ENCODE data around the gene TESK2. TPM values are rescaled to one million over a fixed set of nuclear protein-coding genes. Genes with fewer than 3 reads are reported as not detected.

Gene TESK2
- total RNA-seq: 2.2 and 3.3 TPM in 2 replicates

GRCh38 chr1:45490626-45491486 is at the start of gene TESK2:
TESK2 (minus strand) TSS chr1:45491163; CDS start chr1:45457785, 33,378 bp downstream.

DNA sequence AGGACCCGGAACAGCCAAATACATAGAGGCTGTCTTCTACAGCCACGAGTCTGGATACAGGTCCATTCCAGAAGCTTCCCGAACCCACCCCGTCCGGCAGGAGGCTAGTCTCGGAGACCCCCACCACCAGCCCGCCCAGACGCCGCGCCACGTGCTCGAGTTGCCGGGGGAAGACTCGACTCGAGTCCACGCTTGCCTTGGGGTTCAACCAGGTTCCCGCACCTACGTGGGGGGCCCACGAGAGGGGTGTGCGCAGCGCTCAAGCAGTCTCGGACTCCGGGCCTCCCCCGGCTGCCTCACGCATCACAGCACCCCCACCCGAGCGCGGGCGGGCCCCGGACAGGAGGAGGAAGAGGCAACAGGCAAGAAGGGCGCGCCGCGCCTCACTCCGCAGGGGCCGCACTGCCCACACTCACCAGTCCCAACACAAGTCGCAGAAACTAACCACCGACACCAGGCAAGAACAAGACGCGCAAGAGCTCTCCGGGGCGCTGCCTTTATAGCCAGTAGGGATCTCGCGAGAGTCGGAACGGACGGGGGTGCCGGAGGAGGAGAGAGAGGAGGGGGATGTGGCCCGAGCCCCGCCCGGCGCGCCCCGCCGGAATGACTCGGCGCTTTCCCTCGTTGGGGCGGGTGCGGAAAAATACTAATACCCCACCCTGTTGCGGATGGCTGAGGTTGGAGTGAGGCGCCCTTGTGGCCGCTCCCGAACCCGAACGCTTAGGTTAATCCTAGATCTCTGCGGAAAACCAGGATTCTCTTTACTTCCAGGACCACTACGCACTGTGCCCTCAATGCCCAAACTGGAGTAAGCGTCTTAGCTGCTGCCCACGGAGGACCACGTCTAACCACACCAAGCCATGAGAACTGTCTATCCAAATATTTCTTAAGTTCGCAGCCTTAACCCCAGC is 30.7 kb upstream of the TESK2 start, which contains the start of gene PRDX1:
Gene PRDX1 (minus strand): TSS at position 472 of the 911 bp plus-strand sequence. CDS start 2,841 bp downstream, outside the sequence.

GRCh38 chr1:45339789-45340558 is 151.0 kb downstream of the TESK2 start, which contains the start of the genes MUTYH and TOE1:
MUTYH (minus strand) TSS chr1:45340440; CDS start chr1:45334505, 5,935 bp downstream.
TOE1 (plus strand) TSS chr1:45340170; CDS start chr1:45340253, 83 bp downstream.

GRCh38 chr1:45326627-45327623 is 164.0 kb downstream of the TESK2 start, which contains the start of gene HPDL:
HPDL (plus strand) TSS chr1:45326895; CDS start chr1:45327149, 254 bp downstream.

Other genes starting within 250 kb of the TESK2 start
- gene HPDL, start 164.3 kb downstream of the TESK2 start, total RNA-seq: 0.83 and 2.9 TPM in 2 replicates
- gene TOE1, start 151.0 kb downstream of the TESK2 start, total RNA-seq: 3.1 and 4.5 TPM in 2 replicates
- gene MUTYH, start 150.7 kb downstream of the TESK2 start, total RNA-seq: 9.7 and 11.3 TPM in 2 replicates
- gene CCDC163, start 8.9 kb upstream of the TESK2 start, total RNA-seq: 1.8 and 2.6 TPM in 2 replicates
- 5.9 and 7.1 TPM in 2 replicates for gene MMACHC, start 9.1 kb upstream of the TESK2 start, total RNA-seq
- 353 and 414 TPM in 2 replicates for gene PRDX1, start 30.7 kb upstream of the TESK2 start, total RNA-seq
- 101 and 107 TPM in 2 replicates for gene AKR1A1, start 59.7 kb upstream of the TESK2 start, total RNA-seq
- gene NASP, start 92.9 kb upstream of the TESK2 start, total RNA-seq: 30.9 and 37.8 TPM in 2 replicates
- 0.10 and 1.00 TPM in 2 replicates for gene CCDC17, start 132.9 kb upstream of the TESK2 start, total RNA-seq
- gene GPBP1L1, start 195.4 kb upstream of the TESK2 start, total RNA-seq: 37.9 and 44.9 TPM in 2 replicates
- gene TMEM69, start 197.0 kb upstream of the TESK2 start, total RNA-seq: 18.8 and 30.7 TPM in 2 replicates

Data from cardiac ventricle fibroblast (primary cell).